Measurements from ENCODE around the gene KIF18B. TPM values are rescaled to one million over a fixed set of nuclear protein-coding genes. Genes with fewer than 3 reads are reported as not detected.

KIF18B gene
- total and polyA plus RNA-seq, 2 of the 13 experiments (the other 11 are each of a cell fraction or from before 2014, with no cell fraction given): 15.2 to 15.3 TPM

- no peak overlapping the region for H3K9ac ChIP-seq (ENCODE audit: insufficient read depth, low read depth, low read length)
- DNase-seq (ENCODE audit: low spot score): no peak
- no peak overlapping the region for H3K27ac ChIP-seq (ENCODE audit: extremely low read length, insufficient read depth, low read length)
- peaks cover 9 to 30% of the 10 kb centered on the region in 2 experiments; a peak in 4 of 5 replicates for H3K27me3 ChIP-seq (ENCODE audit: control insufficient read depth in 1 of 2, insufficient read depth in 2 of 2, low read length in 2 of 2)
- no peak overlapping the region for H3K4me2 ChIP-seq (ENCODE audit: low read depth, low read length)
- in situ Hi-C loops (cut with HindIII; ENCODE audit: extremely low pct_ligation_motif_present, low pct_unique_long_range_greater_than_20kb) (loop anchor here (5.0 to 10.0 kb wide), 3 partner anchors 38 to 181 kb away; no protein-coding TSS in a partner anchor), intact Hi-C loops (cut with micrococcal nuclease; ENCODE audit: unreplicated experiment) (no loop called here)
- 71% methylated on average over 9 of the region's 9 CpGs for WGBS (ENCODE audit: low lambda C conversion rate)
- no TSS peak for BruUV-seq (replicated peaks)
- peaks cover 25 to 35% of the 10 kb centered on the region in 2 experiments for H3K36me3 ChIP-seq (replicated peaks in 1 of 2; ENCODE audit: control insufficient read depth in 1 of 2, insufficient read depth in 2 of 2, low read length in 2 of 2)
- H3K79me2 ChIP-seq (ENCODE audit: insufficient read depth, low read length): no peaks in the 10 kb centered on the region
- peaks cover 10% of the 10 kb centered on the region for H3K4me1 ChIP-seq (ENCODE audit: insufficient read depth, low read length)
- no peak overlapping the region for H2AFZ ChIP-seq (ENCODE audit: low read length)
- ATAC-seq: no peak
- CTCF ChIA-PET (ENCODE audit: low intra/inter-chr PET ratio, low total read pairs): no interaction called here
- no peak overlapping the region for H3K4me3 ChIP-seq (replicated peaks in 1 of 3; ENCODE audit: insufficient read depth in 1 of 3, low read depth in 2 of 3, low read length in 3 of 3)
- POLR2A ChIA-PET: no interaction called here
- H3K9me3 ChIP-seq (ENCODE audit: low read length): no peaks in the 10 kb centered on the region
- no peaks in the 10 kb centered on the region for H4K20me1 ChIP-seq (ENCODE audit: insufficient read depth, low read length)
- no peak for FAIRE-seq
- no peak for TF ChIP-seq GLMP (CRISPR knock-in tag; IDR thresholded peaks at IDR 0.05; ENCODE audit: borderline replicate concordance)
- TF ChIP-seq MXD1 (CRISPR knock-in tag; IDR thresholded peaks at IDR 0.05): no peak
- TF ChIP-seq TAF15 (IDR thresholded peaks at IDR 0.05; ENCODE audit: low read depth, low read length, poor library complexity, severe bottlenecking): no peak
- TF ChIP-seq ZNF543 (CRISPR knock-in tag; IDR thresholded peaks at IDR 0.05): no peak
- TF ChIP-seq ZNF556 (CRISPR knock-in tag; IDR thresholded peaks at IDR 0.05; ENCODE audit: borderline replicate concordance): 0 out of 2 replicates have a peak, but pooled peaks have one; percentile 12
- TF ChIP-seq LCORL (IDR thresholded peaks at IDR 0.05): no peak
- TF ChIP-seq LCORL (CRISPR knock-in tag; IDR thresholded peaks at IDR 0.05): no peak
- TF ChIP-seq ATF7 (IDR thresholded peaks at IDR 0.05): no peak
- 0 out of 2 replicates have a peak, but pooled peaks have one; percentile 0 for TF ChIP-seq ATF7 (CRISPR knock-in tag; IDR thresholded peaks at IDR 0.05)
- no peak for TF ChIP-seq SAFB2 (CRISPR knock-in tag; IDR thresholded peaks at IDR 0.05; ENCODE audit: borderline replicate concordance, low read depth)
- no peak for TF ChIP-seq ZMYM4 (CRISPR knock-in tag; IDR thresholded peaks at IDR 0.05)
- no peak for TF ChIP-seq EEA1 (CRISPR knock-in tag; IDR thresholded peaks at IDR 0.05; ENCODE audit: borderline replicate concordance)
- TF ChIP-seq KLF13 (CRISPR knock-in tag; IDR thresholded peaks at IDR 0.05): no peak
- no peak for TF ChIP-seq ZNF274 (CRISPR knock-in tag; IDR thresholded peaks at IDR 0.05)
- TF ChIP-seq POLR2AphosphoS5 (IDR thresholded peaks at IDR 0.05; ENCODE audit: low read depth, low read length): peak; percentile 36
- no peak for TF ChIP-seq ZMYM3 (CRISPR knock-in tag; IDR thresholded peaks at IDR 0.05)
- TF ChIP-seq BCL6 (CRISPR knock-in tag; IDR thresholded peaks at IDR 0.05): no peak
- no peak for TF ChIP-seq ZSCAN29 (CRISPR knock-in tag; conservative IDR thresholded peaks at IDR 0.05)
- no peak for TF ChIP-seq YEATS2 (CRISPR knock-in tag; IDR thresholded peaks at IDR 0.05; ENCODE audit: borderline replicate concordance)
- peak; percentile 96 for TF ChIP-seq RBM22 (optimal IDR thresholded peaks at IDR 0.05; ENCODE audit: low read length)
- no peak for TF ChIP-seq ZFP36 (IDR thresholded peaks at IDR 0.05; ENCODE audit: borderline replicate concordance, low read depth, low read length, partially characterized antibody)
- TF ChIP-seq POLR2G (IDR thresholded peaks at IDR 0.05; ENCODE audit: low read depth, low read length): peak; percentile 59; the same call in 1 of the 2 replicates
- no peak for TF ChIP-seq NFKBIZ (CRISPR knock-in tag; IDR thresholded peaks at IDR 0.05)
- no peak for TF ChIP-seq NFE2L1 (CRISPR knock-in tag; IDR thresholded peaks at IDR 0.05; ENCODE audit: borderline replicate concordance)
- TF ChIP-seq CHD2 (IDR thresholded peaks at IDR 0.05; ENCODE audit: low read depth, low read length): no peak
- TF ChIP-seq THYN1 (CRISPR knock-in tag; IDR thresholded peaks at IDR 0.05; ENCODE audit: borderline replicate concordance, low read depth): no peak
- TF ChIP-seq ZNF713 (CRISPR knock-in tag; IDR thresholded peaks at IDR 0.05): no peak
- no peak for TF ChIP-seq MIER2 (CRISPR knock-in tag; IDR thresholded peaks at IDR 0.05)
- no peak for TF ChIP-seq MXD4 (CRISPR knock-in tag; IDR thresholded peaks at IDR 0.05)
Measured at GRCh38 chr17:44924107-44924544, 23.4 kb downstream of the KIF18B start.
